HCT116 (cell line): ENCODE measurements around the gene GPM6B.

Experiments
- CEBPB ChIP-seq: IDR thresholded peaks from 2 replicates; pipeline ENCODE4 v1.6.1; 2012; ENCODE audit warnings: low read depth
- EZH2 ChIP-seq: fragments of 200-600 bp; sonication (generic); IDR thresholded peaks from 2 replicates; pipeline ENCODE4 v1.6.1; 2017; ENCODE audit warnings: antibody characterized with exemption, mixed run types
- TF ChIP-seq, protein P1 (sequence below), 3 experiments: fragments of 200-600 bp in 1 of 3; sonication (generic) in 1 of 3; IDR thresholded peaks in 2 of 3; conservative IDR thresholded peaks in 1 of 3; 2 replicates each; pipeline ENCODE4 v1.5.1; 2012 to 2017; ENCODE audit warnings: low read depth in 2 of 3, low read length in 2 of 3, antibody characterized with exemption in 1 of 3, borderline replicate concordance in 1 of 3, control low read depth in 1 of 3, mild to moderate bottlenecking in 1 of 3, mixed read lengths in 1 of 3, mixed run types in 1 of 3, moderate library complexity in 1 of 3; ENCODE audit not compliant: insufficient read depth in 1 of 3

- no peak for TF ChIP-seq EZH2
- TF ChIP-seq, protein P1, sequence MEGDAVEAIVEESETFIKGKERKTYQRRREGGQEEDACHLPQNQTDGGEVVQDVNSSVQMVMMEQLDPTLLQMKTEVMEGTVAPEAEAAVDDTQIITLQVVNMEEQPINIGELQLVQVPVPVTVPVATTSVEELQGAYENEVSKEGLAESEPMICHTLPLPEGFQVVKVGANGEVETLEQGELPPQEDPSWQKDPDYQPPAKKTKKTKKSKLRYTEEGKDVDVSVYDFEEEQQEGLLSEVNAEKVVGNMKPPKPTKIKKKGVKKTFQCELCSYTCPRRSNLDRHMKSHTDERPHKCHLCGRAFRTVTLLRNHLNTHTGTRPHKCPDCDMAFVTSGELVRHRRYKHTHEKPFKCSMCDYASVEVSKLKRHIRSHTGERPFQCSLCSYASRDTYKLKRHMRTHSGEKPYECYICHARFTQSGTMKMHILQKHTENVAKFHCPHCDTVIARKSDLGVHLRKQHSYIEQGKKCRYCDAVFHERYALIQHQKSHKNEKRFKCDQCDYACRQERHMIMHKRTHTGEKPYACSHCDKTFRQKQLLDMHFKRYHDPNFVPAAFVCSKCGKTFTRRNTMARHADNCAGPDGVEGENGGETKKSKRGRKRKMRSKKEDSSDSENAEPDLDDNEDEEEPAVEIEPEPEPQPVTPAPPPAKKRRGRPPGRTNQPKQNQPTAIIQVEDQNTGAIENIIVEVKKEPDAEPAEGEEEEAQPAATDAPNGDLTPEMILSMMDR (IDR thresholded peaks at IDR 0.05 in 2 of 3, conservative IDR thresholded peaks at IDR 0.05 in 1 of 3; ENCODE audit: borderline replicate concordance in 1 of 3, insufficient read depth in 1 of 3, low read depth in 2 of 3, low read length in 2 of 3), result peak; percentile 31 to 50 (median 34); a peak in 4 of 6 replicates
- no peak for TF ChIP-seq CEBPB
Observed at GRCh38 chrX:13747836-13748235, 69.1 kb downstream of the GPM6B start.
